Measurements from ENCODE around the gene TRERF1. TPM values are rescaled to one million over a fixed set of nuclear protein-coding genes. Genes with fewer than 3 reads are reported as not detected.
"Not testable (repeated sequence)": the region's sequence is repeated elsewhere in the genome, so short reads cannot be mapped to it uniquely, and the experiment has no call there.

The TRERF1 gene
- polyA plus RNA-seq, 1 of the 3 experiments (the other 2 are of a cell fraction): 3.6 TPM

- H3K9ac ChIP-seq: no peak overlapping the region
- no peaks in the 10 kb centered on the region for H4K20me1 ChIP-seq (ENCODE audit: insufficient read depth)
- H3K27me3 ChIP-seq (ENCODE audit: insufficient read depth): no peaks in the 10 kb centered on the region
- 11% methylated on average over 1 of the region's 1 CpG for WGBS (ENCODE audit: low lambda C conversion rate)
- no peaks in the 10 kb centered on the region for H3K9me2 ChIP-seq
- no peak overlapping the region for H3K4me2 ChIP-seq
- CTCF ChIA-PET: no interaction called here
- H3K79me2 ChIP-seq (ENCODE audit: insufficient read depth): no peaks in the 10 kb centered on the region
- H3K4me3 ChIP-seq (ENCODE audit: low read depth in 2 of 2, low read length in 1 of 2): no peak overlapping the region
- H3K36me3 ChIP-seq (replicated peaks in 1 of 2; ENCODE audit: control insufficient read depth in 1 of 2, insufficient read depth in 2 of 2, low read length in 1 of 2): no peaks in the 10 kb centered on the region
- no peak overlapping the region for H2AFZ ChIP-seq (ENCODE audit: low read depth)
- no peak overlapping the region for H3K27ac ChIP-seq (ENCODE audit: low read depth in 2 of 2, low read length in 1 of 2)
- H3K4me1 ChIP-seq (ENCODE audit: control insufficient read depth in 1 of 2, insufficient read depth in 2 of 2, low read depth in 1 of 2, low read length in 1 of 2): no peaks in the 10 kb centered on the region
- no peak for DNase-seq
- peaks cover 5% of the 10 kb centered on the region for H3K9me3 ChIP-seq
- peaks cover 3% of the 10 kb centered on the region for H3F3A ChIP-seq (replicated peaks; ENCODE audit: insufficient read depth)
- TF ChIP-seq JUND (IDR thresholded peaks at IDR 0.05) (no peak), PBX3 (IDR thresholded peaks at IDR 0.05) (no peak), MXI1 (IDR thresholded peaks at IDR 0.05; ENCODE audit: low read depth, low read length) (no peak), EZH2phosphoT487 (IDR thresholded peaks at IDR 0.05; ENCODE audit: borderline replicate concordance, low read depth) (no peak), REST (IDR thresholded peaks at IDR 0.05; ENCODE audit: low read depth, low read length) (no peak), FOSL2 (IDR thresholded peaks at IDR 0.05; ENCODE audit: borderline replicate concordance, low read depth) (no peak), GABPA (IDR thresholded peaks at IDR 0.05; ENCODE audit: low read depth) (no peak), POLR2AphosphoS5 (IDR thresholded peaks at IDR 0.05; ENCODE audit: low read depth, low read length) (no peak), IRF3 (IDR thresholded peaks at IDR 0.05; ENCODE audit: low read depth, low read length) (no peak), MAX (IDR thresholded peaks at IDR 0.05; ENCODE audit: low read depth) (no peak), ELF1 (IDR thresholded peaks at IDR 0.05) (no peak), NFIC (IDR thresholded peaks at IDR 0.05; ENCODE audit: borderline replicate concordance) (no peak), TAF1 (IDR thresholded peaks at IDR 0.05; ENCODE audit: borderline replicate concordance, low read depth, low read length) (no peak), EP300 (IDR thresholded peaks at IDR 0.05; ENCODE audit: borderline replicate concordance in 1 of 2, low read depth in 1 of 2, low read length in 1 of 2) (no peak), SMC3 (IDR thresholded peaks at IDR 0.05; ENCODE audit: low read depth, low read length) (no peak), CHD2 (IDR thresholded peaks at IDR 0.05; ENCODE audit: low read length, partially characterized antibody) (no peak), GATA2 (CRISPR knock-in tag; IDR thresholded peaks at IDR 0.05) (no peak), CTCF (IDR thresholded peaks at IDR 0.05) (no peak)
- POLR2A ChIA-PET: no interaction called here
Observed at GRCh38 chr6:42467651-42468050, 15.9 kb upstream of the TRERF1 start.

GRCh38 chr6:42466470-42466869 lies 14.7 kb upstream of the TRERF1 start:
- H3K27ac ChIP-seq (ENCODE audit: low read depth in 2 of 2, low read length in 1 of 2); H3K9me2 ChIP-seq; H3K4me1 ChIP-seq (ENCODE audit: control insufficient read depth in 1 of 2, insufficient read depth in 2 of 2, low read depth in 1 of 2, low read length in 1 of 2); CTCF ChIA-PET; H4K20me1 ChIP-seq (ENCODE audit: insufficient read depth); H3F3A ChIP-seq (replicated peaks; ENCODE audit: insufficient read depth); H3K27me3 ChIP-seq (ENCODE audit: insufficient read depth); H2AFZ ChIP-seq (ENCODE audit: low read depth); H3K4me3 ChIP-seq (ENCODE audit: low read depth in 2 of 2, low read length in 1 of 2); H3K36me3 ChIP-seq (replicated peaks in 1 of 2; ENCODE audit: control insufficient read depth in 1 of 2, insufficient read depth in 2 of 2, low read length in 1 of 2); H3K9ac ChIP-seq; DNase-seq; H3K4me2 ChIP-seq; H3K79me2 ChIP-seq (ENCODE audit: insufficient read depth); H3K9me3 ChIP-seq; POLR2A ChIA-PET: not testable (repeated sequence)
- WGBS (ENCODE audit: low lambda C conversion rate): 58% methylated on average over 2 of the region's 28 CpGs

Data from SK-N-SH (cell line).